Kidney (tissue), 14 donors: Measurements from ENCODE around the gene NUP205. TPM values are rescaled to one million over a fixed set of nuclear protein-coding genes. Genes with fewer than 3 reads are reported as not detected.
A peak's percentile ranks its signal among the peaks of the same experiment; 100 is the strongest.

Experiments used
- DNase-seq, 5 donors: peaks; one replicate each; pipeline ENCODE4 v3.0.0-alpha.2; 2013 to 2020
- FAIRE-seq: peaks from 2 replicates; lab custom pipeline; 2012; peaks lifted over from hg19 to GRCh38; lab: Jason Lieb, UNC
- H3K27ac ChIP-seq, 2 donors: one replicate each; pipeline ENCODE4 v1.7.0; 2013; ENCODE audit warnings: low read depth in 2 of 2, low read length in 2 of 2, inconsistent platforms in 1 of 2
- H3K27me3 ChIP-seq: one replicate; pipeline ENCODE4 v1.7.1; 2013; ENCODE audit warnings: low read length, inconsistent platforms; ENCODE audit not compliant: control insufficient read depth, insufficient read depth
- H3K36me3 ChIP-seq, 3 donors: one replicate each; pipeline versions ENCODE4 v1.7.0 to v1.7.1; 2013; ENCODE audit warnings: low read length in 3 of 3, control low read depth in 1 of 3, inconsistent platforms in 1 of 3; ENCODE audit not compliant: insufficient read depth in 3 of 3, control insufficient read depth in 2 of 3
- H3K4me1 ChIP-seq, 3 donors: one replicate each; pipeline versions ENCODE4 v1.7.0 to v1.7.1; 2013; ENCODE audit warnings: low read length in 3 of 3, inconsistent platforms in 1 of 3, low read depth in 1 of 3; ENCODE audit not compliant: control insufficient read depth in 2 of 3, insufficient read depth in 2 of 3
- H3K4me3 ChIP-seq, 3 donors: one replicate each; pipeline versions ENCODE4 v1.7.0 to v1.8.1; 2013; ENCODE audit warnings: low read length in 3 of 3, control low read depth in 1 of 3, inconsistent platforms in 1 of 3
- H3K9ac ChIP-seq, 3 donors: one replicate each; pipeline versions ENCODE4 v1.7.0 to v1.7.1; 2013; ENCODE audit warnings: low read length in 3 of 3, control low read depth in 1 of 3, inconsistent platforms in 1 of 3
- H3K9me3 ChIP-seq, 3 donors: one replicate each; pipeline versions ENCODE4 v1.7.0 to v1.7.1; 2013; ENCODE audit warnings: low read length in 3 of 3, control low read depth in 1 of 3, inconsistent platforms in 1 of 3; ENCODE audit not compliant: control insufficient read depth in 2 of 3, insufficient read depth in 1 of 3
- intact Hi-C: fragments of 100-400 bp; cut with DNase I; formaldehyde crosslinking; loops from one replicate; pipeline ENCODE4 v1.11.1; 2022
- polyA plus RNA-seq: library from polyadenylated mRNA; stranded (reverse); fragments of 350-450 nt; fragmentation: Illumina TruSeq; extraction: RNeasy Lipid Tissue Mini Kit (QIAGEN cat#74804); gene quantifications from one replicate; pipeline ENCODE4 v1.2.3, GENCODE V29; 2014; ENCODE audit warnings: low read depth, low replicate concordance; ENCODE audit not compliant: insufficient read depth
- total RNA-seq: library from RNA; stranded (reverse); fragmentation: NEBNext Ultra II Directional; extraction: Animal tissue kit (Norgen Biotek cat#: 25700); gene quantifications from one replicate; pipeline ENCODE4 v1.2.1, GENCODE V29; 2021
- TF ChIP-seq, protein P1 (sequence below): IDR thresholded peaks from 3 replicates; pipeline ENCODE4 v1.5.1; 2012; ENCODE audit warnings: mild to moderate bottlenecking, moderate library complexity, borderline replicate concordance; ENCODE audit not compliant: insufficient read depth; ENCODE audit errors: extremely low read depth
- donor health status: control.
- donor health status: control.
- donor health status: control.
- donor health status: control.
- donor health status: control.
- donor health status: DM: yes; HTN: yes; CAD: no.
- donor health status: Normal renal cell carcinoma (clear cell type).

Gene NUP205
- total and polyA plus RNA-seq, 2 donors from 2014 or later = 20.5 to 40.7 TPM

DNA sequence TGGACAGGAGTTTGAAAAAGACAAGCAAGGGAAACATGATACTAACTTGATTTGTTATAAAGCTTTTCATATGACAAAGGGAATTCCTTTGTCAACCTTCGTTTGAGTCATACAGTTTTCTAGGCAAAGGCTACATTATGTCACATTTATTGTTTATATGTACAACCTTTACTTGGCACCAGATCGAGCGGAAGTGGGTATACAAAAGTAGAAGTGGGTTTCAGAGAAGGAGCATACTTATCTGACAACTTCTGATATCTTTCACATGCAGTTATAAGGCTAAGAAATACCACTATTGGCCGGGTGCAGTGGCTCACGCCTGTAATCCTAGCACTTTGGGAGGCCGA, 115.6 kb downstream of the NUP205 start:
- no peak for DNase-seq
- Histone ChIP-seq H3K27me3 (no peaks in the 10 kb centered on the region), H3K9me3 (no peaks in the 10 kb centered on the region), H3K27ac (no peak overlapping the region), H3K4me1 (peaks cover 0 to 7% (median 2%) of the 10 kb centered on the region in 3 donors), H3K9ac (no peak overlapping the region), H3K4me3 (no peak overlapping the region), H3K36me3 (peaks cover 0 to 2% (median 0%) of the 10 kb centered on the region in 3 donors)
- TF ChIP-seq, protein P1, sequence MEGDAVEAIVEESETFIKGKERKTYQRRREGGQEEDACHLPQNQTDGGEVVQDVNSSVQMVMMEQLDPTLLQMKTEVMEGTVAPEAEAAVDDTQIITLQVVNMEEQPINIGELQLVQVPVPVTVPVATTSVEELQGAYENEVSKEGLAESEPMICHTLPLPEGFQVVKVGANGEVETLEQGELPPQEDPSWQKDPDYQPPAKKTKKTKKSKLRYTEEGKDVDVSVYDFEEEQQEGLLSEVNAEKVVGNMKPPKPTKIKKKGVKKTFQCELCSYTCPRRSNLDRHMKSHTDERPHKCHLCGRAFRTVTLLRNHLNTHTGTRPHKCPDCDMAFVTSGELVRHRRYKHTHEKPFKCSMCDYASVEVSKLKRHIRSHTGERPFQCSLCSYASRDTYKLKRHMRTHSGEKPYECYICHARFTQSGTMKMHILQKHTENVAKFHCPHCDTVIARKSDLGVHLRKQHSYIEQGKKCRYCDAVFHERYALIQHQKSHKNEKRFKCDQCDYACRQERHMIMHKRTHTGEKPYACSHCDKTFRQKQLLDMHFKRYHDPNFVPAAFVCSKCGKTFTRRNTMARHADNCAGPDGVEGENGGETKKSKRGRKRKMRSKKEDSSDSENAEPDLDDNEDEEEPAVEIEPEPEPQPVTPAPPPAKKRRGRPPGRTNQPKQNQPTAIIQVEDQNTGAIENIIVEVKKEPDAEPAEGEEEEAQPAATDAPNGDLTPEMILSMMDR = no peak
- intact Hi-C loops = no loop called here
- no peak for FAIRE-seq

DNA sequence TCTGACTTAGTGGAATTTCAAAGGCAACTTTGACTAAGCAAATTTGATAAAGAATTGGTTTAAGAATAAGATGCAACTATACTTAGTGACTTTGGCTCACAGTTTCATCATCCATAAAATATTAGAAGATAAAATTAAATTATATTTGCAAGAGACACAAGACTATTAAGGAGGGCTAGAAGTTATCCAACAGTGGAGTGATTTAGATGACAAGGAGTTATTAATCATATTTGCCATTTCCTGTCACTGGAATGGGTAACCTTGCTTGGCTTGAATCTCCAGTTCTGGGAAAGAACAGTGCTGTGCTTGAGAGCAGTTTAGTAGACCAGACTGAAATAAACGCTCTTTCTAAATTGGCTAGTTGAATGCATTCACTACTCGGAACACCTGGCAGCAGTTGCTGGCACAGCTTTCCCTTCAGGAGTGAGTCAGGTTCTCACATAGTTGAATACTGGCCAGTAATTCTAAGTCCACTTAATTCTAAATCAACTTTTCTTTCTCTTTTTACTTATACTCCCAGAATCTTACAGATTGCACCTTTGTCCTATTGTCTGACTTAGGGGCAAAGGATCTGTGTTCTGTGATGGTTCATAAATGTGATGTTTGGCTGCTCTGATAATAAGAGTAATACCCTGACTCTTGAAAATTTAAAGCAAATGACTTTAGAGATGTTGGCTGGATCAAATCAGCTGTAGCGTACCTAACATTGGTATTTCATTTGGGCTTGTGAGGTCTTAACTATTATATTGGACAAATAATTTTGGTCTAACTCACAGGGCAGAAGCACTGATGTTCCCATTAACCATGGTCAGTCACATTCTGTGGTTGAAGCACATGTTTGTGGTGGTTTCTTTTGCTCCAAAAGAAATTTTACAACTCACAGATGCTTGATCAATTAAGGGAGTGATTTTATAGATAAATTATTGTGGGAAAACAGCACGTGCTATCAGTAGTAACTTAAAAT, 121.2 kb downstream of the NUP205 start:
- Histone ChIP-seq H3K4me1 (peaks cover 0 to 2% (median 0%) of the 10 kb centered on the region in 3 donors), H3K9me3 (no peaks in the 10 kb centered on the region), H3K9ac (no peak overlapping the region), H3K4me3 (no peak overlapping the region), H3K27me3 (no peaks in the 10 kb centered on the region), H3K27ac (peak overlapping the region in 1 of 2 donors; percentile 37), H3K36me3 (peaks cover 0 to 5% (median 2%) of the 10 kb centered on the region in 3 donors)
- DNase-seq (no peak), FAIRE-seq (peak; percentile 45)
- TF ChIP-seq, protein P1 = no peak
- intact Hi-C loops = no loop called here

DNA sequence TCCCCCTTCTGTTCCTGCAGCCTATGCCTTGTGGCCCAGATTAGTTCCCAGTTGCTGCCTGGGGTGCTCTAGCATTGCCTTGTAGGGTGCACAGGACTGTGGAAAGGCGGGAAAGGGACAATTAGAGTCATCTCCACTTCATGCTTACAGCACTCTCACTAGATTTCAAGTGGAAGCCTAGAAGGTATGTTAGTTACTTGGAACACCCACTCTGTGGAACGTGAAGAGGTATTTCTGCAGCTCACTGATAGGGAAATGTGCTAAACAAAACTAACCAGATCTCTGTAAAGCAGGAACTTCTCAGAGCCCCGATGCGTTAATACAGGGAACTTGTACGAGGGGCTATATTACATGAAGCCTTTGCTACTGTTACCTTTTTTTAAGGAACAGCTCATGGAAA, 124.0 kb downstream of the NUP205 start:
- TF ChIP-seq, protein P1 = no peak
- DNase-seq (no peak), FAIRE-seq (no peak)
- Histone ChIP-seq H3K36me3 (peaks cover 0 to 5% (median 0%) of the 10 kb centered on the region in 3 donors), H3K27ac (no peak overlapping the region), H3K9me3 (no peaks in the 10 kb centered on the region), H3K4me3 (no peak overlapping the region), H3K27me3 (no peaks in the 10 kb centered on the region), H3K9ac (no peak overlapping the region), H3K4me1 (peaks cover 0 to 6% (median 0%) of the 10 kb centered on the region in 3 donors)
- intact Hi-C loops = no loop called here
